Measurements from ENCODE around the gene ALG1L2.
A peak's percentile ranks its signal among the peaks of the same experiment; 100 is the strongest.
"Not testable (repeated sequence)": the region's sequence is repeated elsewhere in the genome, so short reads cannot be mapped to it uniquely, and the experiment has no call there.

Gene ALG1L2

DNA sequence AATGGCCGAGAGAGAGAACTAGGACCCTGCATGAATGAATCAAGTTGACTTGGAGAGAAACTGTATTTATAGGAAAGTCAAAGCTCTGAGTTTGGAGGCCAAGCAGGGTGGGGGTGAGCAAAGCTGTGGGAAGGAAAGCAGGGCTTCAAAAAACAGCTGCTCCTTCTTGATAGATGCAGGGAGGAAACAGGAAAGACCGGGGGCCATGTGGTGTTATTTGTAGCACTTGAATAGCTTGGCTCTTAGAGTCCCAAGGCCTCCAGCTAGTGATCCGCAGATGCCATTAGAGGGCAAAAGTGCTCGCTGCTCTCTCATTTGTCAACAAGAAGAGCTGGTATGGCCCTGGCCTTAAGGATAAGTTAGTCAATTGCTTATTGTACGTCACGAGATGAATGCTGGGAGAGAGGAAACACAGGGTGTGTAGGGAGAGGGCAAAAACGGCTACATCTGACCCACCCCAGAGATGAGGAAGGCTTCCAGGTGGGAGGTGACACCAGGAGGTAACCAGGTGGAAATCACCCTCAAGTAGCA is at the start of gene ALG1L2:
Gene ALG1L2 (plus strand): TSS at position 481 of the 531 bp plus-strand sequence. CDS start 186 bp downstream, outside the sequence.
- DNase-seq, result no peak

DNA sequence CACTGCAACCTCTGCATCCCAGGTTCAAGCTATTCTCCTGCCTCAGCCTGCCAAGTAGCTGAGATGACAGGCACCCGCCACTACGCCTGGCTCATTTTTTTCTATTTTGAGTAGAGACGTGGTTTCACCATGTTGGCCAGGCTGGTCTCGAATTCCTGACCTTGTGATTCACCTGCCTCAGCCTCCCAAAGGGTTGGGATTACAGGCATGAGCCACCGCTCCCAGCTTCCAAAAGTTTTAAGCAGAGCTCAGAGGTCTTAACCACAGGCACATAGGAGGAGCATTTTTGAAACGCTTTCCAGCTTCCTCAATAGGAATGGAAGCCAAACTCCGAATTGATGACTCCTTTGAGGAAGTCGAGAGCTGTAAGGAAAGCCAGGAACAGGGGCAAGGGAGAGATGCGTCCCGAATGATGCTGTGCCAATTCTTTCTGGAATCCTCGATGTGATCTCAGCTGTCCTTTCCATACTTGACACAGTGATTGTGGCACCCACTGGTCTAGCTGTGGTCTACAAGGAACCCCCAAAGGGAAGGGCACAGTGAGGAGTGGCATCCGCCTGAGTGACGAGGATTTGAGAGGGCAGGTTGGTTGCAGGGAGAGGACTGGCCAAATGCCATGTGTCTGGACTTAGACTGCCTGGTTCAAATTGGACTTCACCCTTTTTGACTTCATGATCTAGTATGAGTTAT is 44.4 kb upstream of the ALG1L2 start:
- DNase-seq, result not testable (repeated sequence)

GRCh38 chr3:130042736-130043135 is 38.9 kb upstream of the ALG1L2 start:
- DNase-seq, result not testable (repeated sequence)

GRCh38 chr3:130043658-130044057 is 38.0 kb upstream of the ALG1L2 start:
- DNase-seq, result not testable (repeated sequence)

GRCh38 chr3:130044370-130044769 is 37.3 kb upstream of the ALG1L2 start:
- no peak for DNase-seq

- no peak for DNase-seq
These were observed 32.9 kb upstream of the ALG1L2 start for GRCh38 chr3:130048726-130049125.

DNA sequence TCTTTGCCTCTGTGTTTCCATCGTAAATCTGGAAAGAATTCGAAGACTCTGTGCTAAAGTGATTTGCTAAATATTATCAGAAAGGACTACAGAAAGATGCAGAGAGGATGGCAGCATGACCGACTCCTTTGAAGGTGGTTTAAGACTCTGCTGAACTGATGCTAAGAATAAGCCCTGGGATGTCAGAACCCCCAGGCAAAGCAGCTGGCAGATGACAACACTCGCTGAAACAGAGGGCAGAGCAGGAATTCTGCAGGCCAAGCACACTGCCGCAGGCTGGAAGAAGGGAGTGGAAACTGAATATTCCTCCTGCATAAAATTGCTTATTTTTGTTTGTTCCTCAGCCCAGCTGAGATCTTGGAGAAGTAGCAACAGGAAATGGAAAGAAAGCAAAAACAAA is 29.3 kb upstream of the ALG1L2 start:
- DNase-seq, result not testable (repeated sequence)

DNA sequence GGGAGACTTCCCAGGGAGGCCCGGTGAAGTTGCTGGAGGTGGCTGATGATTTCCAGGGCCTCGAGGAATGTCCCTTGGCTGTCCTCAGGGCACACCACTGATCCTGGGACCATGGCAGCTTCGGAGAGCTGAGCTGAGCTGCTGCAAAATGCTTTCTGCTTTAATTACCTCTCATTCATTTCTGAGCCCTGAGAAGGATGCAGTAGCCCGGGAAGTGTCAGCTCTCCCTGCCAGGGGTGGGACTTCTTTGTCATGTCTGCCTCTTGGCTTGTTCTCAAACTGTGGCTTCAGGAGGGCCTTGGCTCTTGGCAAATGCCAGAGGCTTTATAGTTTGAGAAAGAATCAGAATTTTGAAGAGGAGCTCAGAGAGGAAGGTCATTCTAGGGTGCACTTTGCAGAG is 28.7 kb upstream of the ALG1L2 start:
- DNase-seq, result not testable (repeated sequence)

DNA sequence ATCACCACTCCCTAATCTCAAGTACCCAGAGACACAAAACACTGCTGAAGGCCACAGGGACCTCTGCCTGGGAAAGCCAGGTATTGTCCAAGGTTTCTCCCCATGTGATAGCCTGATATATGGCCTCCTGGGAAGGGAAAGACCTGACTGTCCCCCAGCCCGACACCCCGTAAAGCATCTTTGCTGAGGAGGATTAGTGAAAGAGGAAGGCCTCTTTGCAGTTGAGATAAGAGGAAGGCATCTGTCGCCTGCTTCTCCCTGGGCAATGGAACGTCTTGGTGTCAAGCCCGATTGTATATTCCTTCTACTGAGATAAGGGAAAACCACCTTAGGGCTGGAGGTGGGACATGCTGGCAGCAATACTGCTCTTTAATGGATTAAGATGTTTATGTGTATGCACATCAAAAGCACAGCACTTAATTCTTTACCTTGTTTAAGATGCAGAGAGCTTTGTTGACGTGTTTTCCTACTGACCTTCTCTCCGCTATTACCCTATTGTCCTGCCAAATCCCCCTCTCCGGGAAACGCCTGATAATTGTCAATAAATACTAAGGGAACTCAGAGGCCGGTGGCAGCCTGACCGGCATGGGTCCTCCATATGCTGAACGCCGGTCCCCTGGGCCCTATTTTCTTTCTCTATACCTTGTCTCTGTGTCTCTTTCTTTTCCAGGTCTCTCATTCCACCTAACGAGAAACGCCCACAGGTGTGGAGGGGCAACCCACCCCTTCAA is 23.9 kb upstream of the ALG1L2 start:
- not testable (repeated sequence) for DNase-seq

- DNase-seq, result not testable (repeated sequence)
These were observed 23.4 kb upstream of the ALG1L2 start for GRCh38 chr3:130058267-130058657.

- not testable (repeated sequence) for DNase-seq
These were observed 22.9 kb upstream of the ALG1L2 start for GRCh38 chr3:130058716-130059115.

DNA sequence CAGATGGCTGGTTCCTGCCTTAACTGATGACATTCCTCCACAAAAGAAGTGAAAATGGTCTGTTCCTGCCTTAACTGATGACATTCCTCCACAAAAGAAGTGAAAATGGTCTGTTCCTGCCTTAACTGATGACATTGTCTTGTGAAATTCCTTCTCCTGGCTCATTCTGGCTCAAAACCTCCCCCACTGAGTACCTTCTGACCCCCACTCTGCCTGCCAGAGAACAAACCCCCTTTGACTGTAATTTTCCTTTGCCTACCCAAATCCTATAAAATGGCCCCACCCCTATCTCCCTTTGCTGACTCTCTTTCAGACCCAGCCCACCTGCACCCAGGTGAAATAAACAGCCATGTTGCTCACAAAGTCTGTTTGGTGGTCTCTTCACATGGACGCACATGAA is 22.5 kb upstream of the ALG1L2 start:
- DNase-seq, result not testable (repeated sequence)

DNA sequence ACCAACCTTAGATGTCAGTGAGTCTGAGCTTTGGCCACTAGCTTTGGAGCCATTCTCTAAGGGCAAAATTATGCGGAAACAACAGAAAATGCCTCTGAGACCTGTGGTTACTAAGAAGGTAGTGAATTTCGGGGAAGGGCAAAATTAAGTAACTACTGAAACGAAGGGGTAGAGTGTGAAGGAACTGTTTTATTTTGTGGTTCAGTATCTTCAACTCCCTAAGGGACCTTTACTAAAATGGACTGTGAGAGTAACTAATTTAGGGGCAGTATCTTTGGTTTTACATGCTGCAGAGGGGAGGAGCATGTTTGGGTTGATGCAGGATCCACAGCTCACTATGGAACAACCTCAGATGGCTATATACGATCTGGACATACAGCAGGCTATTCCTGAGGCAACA is 8.0 kb upstream of the ALG1L2 start:
- DNase-seq, result no peak

- DNase-seq, result no peak
These were observed 4.0 kb upstream of the ALG1L2 start for GRCh38 chr3:130077636-130078035.

GRCh38 chr3:130083363-130084090 is 1.9 kb downstream of the ALG1L2 start:
- not testable (repeated sequence) for DNase-seq

DNA sequence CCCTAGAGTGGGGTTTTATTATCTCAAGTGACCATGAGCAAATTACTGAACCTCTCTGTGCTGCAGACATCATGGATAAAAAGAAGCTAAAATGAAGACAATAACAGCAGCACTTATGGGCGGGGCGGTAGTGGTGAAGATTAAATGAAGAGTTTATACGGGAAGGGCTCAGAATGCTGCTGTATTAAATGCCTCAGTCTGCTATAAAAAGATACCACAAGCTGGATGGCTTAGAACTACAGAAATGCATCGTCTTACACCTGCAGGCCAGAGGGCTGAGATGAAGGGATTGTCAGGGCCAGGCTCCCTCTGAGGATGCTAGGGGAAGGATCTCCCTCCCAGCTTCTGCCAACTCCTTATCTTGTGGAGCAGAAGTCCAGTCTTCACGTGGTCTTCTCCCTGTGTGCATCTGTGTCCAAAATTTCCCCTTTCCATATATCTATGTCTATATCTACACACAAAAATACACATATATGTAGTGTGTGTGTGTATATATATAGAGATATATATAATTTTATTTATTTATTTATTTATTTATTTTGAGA is 2.9 kb downstream of the ALG1L2 start:
- no peak for DNase-seq

- DNase-seq, result no peak
These were observed 4.2 kb downstream of the ALG1L2 start for GRCh38 chr3:130085881-130086280.

DNA sequence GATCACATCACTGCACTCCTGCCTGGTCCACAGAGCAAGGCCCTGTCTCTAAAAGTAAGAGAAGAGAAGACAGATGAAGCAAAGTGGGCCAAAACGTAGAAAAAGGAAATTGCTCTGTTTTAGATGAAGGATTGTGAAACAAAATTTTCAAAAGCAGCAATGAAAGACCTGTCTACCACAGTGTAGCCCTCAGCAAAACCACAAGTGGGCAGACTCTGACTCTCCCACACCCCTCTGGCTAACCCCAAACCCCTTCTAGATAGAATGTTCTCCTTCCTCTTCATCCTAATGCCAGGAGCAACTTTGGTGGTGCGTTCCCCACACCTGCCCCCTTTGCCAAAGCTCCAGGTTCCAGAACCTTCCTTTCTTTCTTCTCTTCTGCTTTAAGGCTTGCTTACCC is 5.0 kb downstream of the ALG1L2 start:
- not testable (repeated sequence) for DNase-seq

- no peak for DNase-seq
These were observed 6.4 kb downstream of the ALG1L2 start for GRCh38 chr3:130088061-130088460.

DNA sequence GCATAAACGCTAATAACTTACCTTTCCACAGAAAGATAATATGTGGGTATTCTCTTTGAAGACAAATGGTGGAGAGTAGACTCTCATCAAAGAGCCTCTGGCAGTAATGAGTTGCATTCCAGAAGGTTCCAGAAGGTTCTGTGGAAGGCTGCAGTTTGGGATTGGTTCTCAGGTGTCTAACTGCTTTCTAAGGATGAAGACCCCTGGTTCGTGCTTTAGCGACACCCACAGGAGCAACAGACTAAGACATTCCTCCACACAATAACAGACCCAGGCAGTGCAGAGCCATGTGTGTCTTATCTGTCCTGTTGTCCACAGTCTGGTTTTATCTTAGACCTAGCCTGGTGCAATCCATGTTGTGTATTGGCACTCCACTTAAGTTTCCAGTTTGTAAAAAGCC is 9.1 kb downstream of the ALG1L2 start:
- not testable (repeated sequence) for DNase-seq

DNA sequence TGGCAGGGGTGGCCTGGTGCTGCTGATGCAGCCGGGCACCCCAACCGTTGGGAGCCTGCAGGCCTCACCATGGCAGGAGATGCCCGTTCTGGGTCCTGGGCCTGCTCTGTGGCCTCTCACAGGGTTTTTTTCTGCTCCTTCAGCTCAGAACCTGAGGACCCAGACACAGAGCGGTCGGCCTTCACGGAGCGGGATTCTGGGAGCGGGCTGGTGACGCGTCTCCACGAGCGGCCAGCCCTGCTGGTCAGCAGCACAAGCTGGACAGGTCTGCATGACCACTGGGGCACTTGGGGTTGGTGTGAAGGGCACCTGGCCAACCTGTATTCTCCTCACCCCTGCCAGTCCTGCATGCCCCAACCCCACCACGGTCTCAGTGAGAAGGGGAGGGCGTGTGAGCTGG is 10.3 kb downstream of the ALG1L2 start:
- DNase-seq, result no peak

DNA sequence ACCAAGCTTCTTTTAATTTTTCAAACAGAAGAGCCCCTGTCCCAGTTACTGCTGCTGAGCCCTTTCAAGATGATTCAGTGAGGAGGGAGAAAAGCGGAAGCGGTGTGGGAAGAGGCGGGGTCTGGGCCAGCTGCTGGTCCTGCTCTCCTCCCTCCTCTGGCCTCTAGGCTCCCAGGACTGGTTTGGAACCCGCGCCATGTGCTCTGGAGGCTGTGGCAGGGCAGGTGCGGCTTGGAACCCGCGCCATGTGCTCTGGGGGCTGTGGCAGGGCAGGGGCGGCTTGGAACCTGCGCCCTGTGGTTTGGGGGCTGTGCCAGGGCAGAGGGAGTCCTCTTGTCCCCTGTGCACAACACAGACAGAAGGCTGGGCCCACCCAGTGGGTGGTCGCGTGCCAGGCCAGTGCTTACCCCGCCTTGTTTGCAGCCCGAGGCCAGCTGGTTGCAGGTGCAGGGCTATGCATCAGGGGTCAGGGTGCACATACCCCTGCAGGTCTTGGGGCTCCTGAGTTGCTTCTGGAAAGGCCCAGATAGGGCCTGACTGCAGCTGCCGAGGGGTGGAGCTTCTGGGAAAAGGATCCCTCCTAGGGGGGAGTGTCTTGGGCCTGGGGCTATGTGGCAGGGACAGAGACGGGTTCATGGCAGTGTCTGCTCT is 12.2 kb downstream of the ALG1L2 start:
- peak; percentile 32 for DNase-seq
